Ishikawa (cell line): ENCODE measurements around the gene PIP5K1C.

Experiments
- CEBPB ChIP-seq: IDR thresholded peaks from 2 replicates; pipeline ENCODE4 v1.6.1; 2012
- CREB1 ChIP-seq: IDR thresholded peaks from 2 replicates; pipeline ENCODE4 v1.6.1; 2012; ENCODE audit warnings: low read depth
- EGR1 ChIP-seq: IDR thresholded peaks from 2 replicates; pipeline ENCODE4 v1.6.1; 2012
- EP300 ChIP-seq: IDR thresholded peaks from 2 replicates; pipeline ENCODE4 v1.6.1; 2012; ENCODE audit warnings: borderline replicate concordance
- FOXM1 ChIP-seq: IDR thresholded peaks from 2 replicates; pipeline ENCODE4 v1.6.1; 2012; ENCODE audit warnings: low read depth, borderline replicate concordance
- NFIC ChIP-seq: IDR thresholded peaks from 2 replicates; pipeline ENCODE4 v1.6.1; 2012
- RAD21 ChIP-seq: IDR thresholded peaks from 2 replicates; pipeline ENCODE4 v1.6.1; 2012; ENCODE audit warnings: low read depth
- REST ChIP-seq: IDR thresholded peaks from 2 replicates; pipeline ENCODE4 v1.6.1; 2012; ENCODE audit warnings: low read depth, mild to moderate bottlenecking
- TAF1 ChIP-seq: IDR thresholded peaks from 2 replicates; pipeline ENCODE4 v1.6.1; 2012; ENCODE audit warnings: low read depth, mild to moderate bottlenecking
- TCF12 ChIP-seq: IDR thresholded peaks from 2 replicates; pipeline ENCODE4 v1.6.1; 2012; ENCODE audit warnings: low read depth
- TEAD4 ChIP-seq: IDR thresholded peaks from 2 replicates; pipeline ENCODE4 v1.6.1; 2012
- YY1 ChIP-seq: IDR thresholded peaks from 2 replicates; pipeline ENCODE4 v1.6.1; 2012; ENCODE audit warnings: low read depth
- ZBTB7A ChIP-seq: IDR thresholded peaks from 2 replicates; pipeline ENCODE4 v1.6.1; 2012; ENCODE audit warnings: low read depth
- TF ChIP-seq, protein P1 (sequence below): IDR thresholded peaks from 2 replicates; pipeline ENCODE4 v1.6.1; 2012
- TF ChIP-seq, protein P2 (sequence below): IDR thresholded peaks from 2 replicates; pipeline ENCODE4 v1.6.1; 2012

Gene PIP5K1C

DNA sequence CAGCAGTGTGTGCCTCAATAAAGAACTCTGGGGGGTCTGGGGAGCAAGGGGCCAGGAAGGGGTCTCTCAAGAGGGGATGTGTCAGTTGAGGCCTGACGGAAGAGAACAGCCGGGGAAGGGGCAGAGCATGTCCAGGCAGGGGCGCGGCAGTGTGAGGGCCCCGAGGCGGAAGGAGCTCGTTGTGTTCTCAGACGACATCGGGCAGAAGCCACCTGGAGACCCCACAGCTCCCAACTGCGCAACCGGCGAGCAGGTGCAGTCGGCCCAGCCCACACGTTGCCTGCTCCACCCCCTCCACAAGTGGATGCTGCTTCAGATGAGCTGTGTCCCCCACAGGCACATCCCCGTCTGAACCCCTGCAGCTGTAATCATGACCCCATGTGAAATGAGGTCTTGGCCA, 78.6 kb downstream of the PIP5K1C start:
- TF ChIP-seq FOXM1 (no peak), REST (no peak), YY1 (no peak), CEBPB (no peak), CREB1 (no peak), EP300 (no peak), TCF12 (no peak)
- TF ChIP-seq, protein P1, sequence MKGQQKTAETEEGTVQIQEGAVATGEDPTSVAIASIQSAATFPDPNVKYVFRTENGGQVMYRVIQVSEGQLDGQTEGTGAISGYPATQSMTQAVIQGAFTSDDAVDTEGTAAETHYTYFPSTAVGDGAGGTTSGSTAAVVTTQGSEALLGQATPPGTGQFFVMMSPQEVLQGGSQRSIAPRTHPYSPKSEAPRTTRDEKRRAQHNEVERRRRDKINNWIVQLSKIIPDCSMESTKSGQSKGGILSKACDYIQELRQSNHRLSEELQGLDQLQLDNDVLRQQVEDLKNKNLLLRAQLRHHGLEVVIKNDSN = no peak
- TF ChIP-seq, protein P2, sequence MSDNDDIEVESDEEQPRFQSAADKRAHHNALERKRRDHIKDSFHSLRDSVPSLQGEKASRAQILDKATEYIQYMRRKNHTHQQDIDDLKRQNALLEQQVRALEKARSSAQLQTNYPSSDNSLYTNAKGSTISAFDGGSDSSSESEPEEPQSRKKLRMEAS = no peak

DNA sequence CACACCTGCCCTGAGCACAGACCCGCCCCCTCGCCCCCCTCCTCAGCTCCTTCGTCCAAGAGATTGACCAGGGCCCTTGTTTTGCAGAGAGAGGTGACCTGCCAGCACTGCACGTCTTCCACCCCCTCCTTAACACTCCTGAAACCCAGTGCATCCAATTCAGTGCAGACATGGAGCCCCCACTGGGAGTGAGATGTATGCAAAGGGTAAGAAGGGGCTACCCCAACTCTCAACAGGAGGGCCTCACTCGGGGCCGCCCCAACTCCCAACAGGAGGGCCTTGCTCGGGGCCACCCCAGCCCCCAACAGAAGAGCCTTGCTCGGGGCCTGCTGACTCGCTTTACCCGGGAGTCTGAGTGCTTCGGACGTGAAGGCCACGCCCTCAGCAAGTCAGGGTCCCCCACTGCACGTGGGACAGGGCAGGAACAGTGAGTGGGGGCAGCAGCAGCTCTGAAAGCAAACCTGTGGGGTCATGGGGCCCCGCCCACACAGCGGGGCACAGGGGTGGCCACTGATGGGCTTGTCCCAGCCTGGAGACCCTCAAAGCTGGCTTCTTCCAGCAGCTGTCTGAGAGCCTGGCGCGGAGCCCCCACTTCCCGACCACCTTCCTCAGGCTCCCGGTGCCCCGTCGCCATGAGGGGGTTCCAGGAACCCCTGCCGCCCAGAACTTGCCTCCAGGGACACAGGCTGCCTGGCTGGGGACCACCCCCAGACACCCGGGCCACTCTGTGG, 79.3 kb downstream of the PIP5K1C start:
- TF ChIP-seq, protein P1 = no peak

DNA sequence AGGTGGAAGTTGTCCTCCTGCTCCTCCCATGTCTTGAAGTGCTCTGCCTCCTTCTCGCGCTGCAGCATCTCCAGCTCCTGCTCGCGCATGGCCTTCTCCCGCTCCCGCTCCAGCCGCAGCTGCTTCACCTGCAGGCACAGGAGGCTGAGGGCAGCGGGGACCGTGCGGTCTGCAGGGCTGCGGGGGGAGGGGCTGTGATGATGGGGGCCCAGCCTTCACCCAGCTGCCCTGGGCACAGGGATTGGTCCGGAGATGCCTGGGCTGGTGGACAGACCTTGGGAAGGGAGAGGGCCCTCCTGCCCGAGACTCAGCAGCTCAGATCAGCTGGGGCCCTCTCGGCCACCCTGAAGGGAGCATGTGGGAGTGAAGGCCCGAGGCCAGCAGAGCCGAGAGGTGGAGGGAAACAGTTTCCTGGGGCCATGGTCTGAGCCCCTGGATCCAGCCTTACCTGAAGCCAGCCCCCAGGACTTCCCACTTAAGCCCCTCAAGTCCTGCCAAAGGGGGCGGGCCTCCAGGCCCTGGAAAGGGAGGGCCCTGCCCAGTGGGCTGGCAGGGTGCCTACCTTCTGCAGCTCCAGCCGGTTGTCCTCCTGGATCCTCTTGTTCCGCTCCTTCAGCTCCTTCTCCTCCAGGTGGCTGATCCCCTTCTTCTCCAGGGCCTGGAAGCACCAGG, 80.0 kb downstream of the PIP5K1C start:
- TF ChIP-seq TCF12 (no peak), FOXM1 (no peak), ZBTB7A (no peak), EGR1 (no peak), REST (no peak), RAD21 (no peak), NFIC (no peak), CEBPB (no peak), TEAD4 (no peak), YY1 (no peak), CREB1 (no peak), TAF1 (no peak), EP300 (no peak)
- TF ChIP-seq, protein P1 = no peak
- TF ChIP-seq, protein P2 = no peak

DNA sequence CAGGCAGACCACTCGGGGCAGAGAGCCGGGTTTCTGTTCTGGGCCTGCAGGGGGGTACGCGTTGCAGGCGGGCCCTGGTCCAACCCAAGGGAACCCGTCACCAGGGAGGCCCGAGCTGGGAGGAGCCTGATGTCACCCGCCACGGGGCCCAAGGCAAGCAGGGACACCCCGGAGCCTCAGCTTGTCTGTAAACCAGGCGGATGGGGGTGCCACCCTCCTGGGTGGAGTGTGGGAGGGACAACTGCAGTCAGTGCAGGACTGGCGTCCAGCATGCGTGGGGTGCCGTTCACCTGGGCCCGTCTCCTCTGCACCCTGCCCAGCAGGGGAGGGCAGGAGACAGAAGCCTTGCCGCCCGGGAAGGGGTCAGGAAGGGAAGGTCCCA, 80.6 kb downstream of the PIP5K1C start:
- TF ChIP-seq RAD21 = no peak
- no peak for TF ChIP-seq FOXM1
- no peak for TF ChIP-seq YY1
- TF ChIP-seq ZBTB7A = no peak
- TF ChIP-seq TAF1 = no peak
- no peak for TF ChIP-seq CREB1
- no peak for TF ChIP-seq CEBPB
- TF ChIP-seq, protein P2 = no peak
- TF ChIP-seq REST = no peak
- no peak for TF ChIP-seq TCF12
- TF ChIP-seq, protein P1 = no peak
- TF ChIP-seq EGR1 = no peak
- no peak for TF ChIP-seq NFIC
